ENCODE results near the gene MAGI2. TPM values are rescaled to one million over a fixed set of nuclear protein-coding genes. Genes with fewer than 3 reads are reported as not detected.

The MAGI2 gene
- total and polyA plus RNA-seq, 4 donors, result 3.7 to 25.5 (median 11.6) TPM

GRCh38 chr7:78752554-78752953, 700.9 kb downstream of the MAGI2 start:
- no peaks in the 10 kb centered on the region for H3K36me3 ChIP-seq (ENCODE audit: control insufficient read depth in 1 of 2, insufficient read depth in 2 of 2, low read length in 1 of 2)
- no peak overlapping the region for H3K4me3 ChIP-seq (ENCODE audit: low read length in 2 of 2)
- DNase-seq, result no peak
- H3K4me1 ChIP-seq (ENCODE audit: control insufficient read depth in 1 of 2, insufficient read depth in 2 of 2, low read length in 2 of 2), result no peaks in the 10 kb centered on the region
- intact Hi-C loops (cut with DNase I), result no loop called here
- no peak overlapping the region for H3K27ac ChIP-seq (ENCODE audit: low read depth in 1 of 2, low read length in 2 of 2)
- no peaks in the 10 kb centered on the region for H3K27me3 ChIP-seq (ENCODE audit: control insufficient read depth in 1 of 2, insufficient read depth in 2 of 2, low read length in 1 of 2)
- no peaks in the 10 kb centered on the region for H3K9me3 ChIP-seq (ENCODE audit: control insufficient read depth, low read length)
- ATAC-seq (ENCODE audit: low FRiP score), result no peak

GRCh38 chr7:78751253-78751652, 702.2 kb downstream of the MAGI2 start:
- Histone ChIP-seq H3K4me1 (ENCODE audit: control insufficient read depth in 1 of 2, insufficient read depth in 2 of 2, low read length in 2 of 2) (no peaks in the 10 kb centered on the region), H3K27me3 (ENCODE audit: control insufficient read depth in 1 of 2, insufficient read depth in 2 of 2, low read length in 1 of 2) (no peaks in the 10 kb centered on the region), H3K36me3 (ENCODE audit: control insufficient read depth in 1 of 2, insufficient read depth in 2 of 2, low read length in 1 of 2) (no peaks in the 10 kb centered on the region), H3K27ac (ENCODE audit: low read depth in 1 of 2, low read length in 2 of 2) (no peak overlapping the region), H3K4me3 (ENCODE audit: low read length in 2 of 2) (no peak overlapping the region), H3K9me3 (ENCODE audit: control insufficient read depth, low read length) (no peaks in the 10 kb centered on the region)
- WGBS, 2 donors, result 68 to 70% methylated on average over 4 of the region's 4 CpGs
- no peak for DNase-seq
- intact Hi-C loops (cut with DNase I), result no loop called here
- no peak for ATAC-seq (ENCODE audit: low FRiP score)

GRCh38 chr7:78749052-78749746, 704.3 kb downstream of the MAGI2 start:
- Histone ChIP-seq H3K9me3 (ENCODE audit: control insufficient read depth, low read length) (no peaks in the 10 kb centered on the region), H3K27me3 (ENCODE audit: control insufficient read depth in 1 of 2, insufficient read depth in 2 of 2, low read length in 1 of 2) (no peaks in the 10 kb centered on the region), H3K4me1 (ENCODE audit: control insufficient read depth in 1 of 2, insufficient read depth in 2 of 2, low read length in 2 of 2) (no peaks in the 10 kb centered on the region), H3K36me3 (ENCODE audit: control insufficient read depth in 1 of 2, insufficient read depth in 2 of 2, low read length in 1 of 2) (no peaks in the 10 kb centered on the region), H3K27ac (ENCODE audit: low read depth in 1 of 2, low read length in 2 of 2) (no peak overlapping the region), H3K4me3 (ENCODE audit: low read length in 2 of 2) (no peak overlapping the region)
- DNase-seq (no peak), ATAC-seq (ENCODE audit: low FRiP score) (no peak)
- WGBS, 2 donors, result 87 to 90% methylated on average over 5 of the region's 5 CpGs
- intact Hi-C loops (cut with DNase I), result no loop called here

GRCh38 chr7:78747592-78747991, 705.9 kb downstream of the MAGI2 start:
- no peak overlapping the region for H3K4me3 ChIP-seq (ENCODE audit: low read length in 2 of 2)
- DNase-seq, result no peak
- intact Hi-C loops (cut with DNase I), result no loop called here
- no peaks in the 10 kb centered on the region for H3K27me3 ChIP-seq (ENCODE audit: control insufficient read depth in 1 of 2, insufficient read depth in 2 of 2, low read length in 1 of 2)
- H3K4me1 ChIP-seq (ENCODE audit: control insufficient read depth in 1 of 2, insufficient read depth in 2 of 2, low read length in 2 of 2), result no peaks in the 10 kb centered on the region
- ATAC-seq (ENCODE audit: low FRiP score), result no peak
- no peaks in the 10 kb centered on the region for H3K36me3 ChIP-seq (ENCODE audit: control insufficient read depth in 1 of 2, insufficient read depth in 2 of 2, low read length in 1 of 2)
- 72 to 80% methylated on average over 3 of the region's 3 CpGs for WGBS, 2 donors
- no peak overlapping the region for H3K27ac ChIP-seq (ENCODE audit: low read depth in 1 of 2, low read length in 2 of 2)
- H3K9me3 ChIP-seq (ENCODE audit: control insufficient read depth, low read length), result no peaks in the 10 kb centered on the region

- intact Hi-C loops (cut with DNase I), result no loop called here
- H3K4me1 ChIP-seq (ENCODE audit: control insufficient read depth in 1 of 2, insufficient read depth in 2 of 2, low read length in 2 of 2), result no peaks in the 10 kb centered on the region
- ATAC-seq (ENCODE audit: low FRiP score), result no peak
- WGBS, 2 donors, result 49 to 60% methylated on average over 2 of the region's 2 CpGs
- H3K27me3 ChIP-seq (ENCODE audit: control insufficient read depth in 1 of 2, insufficient read depth in 2 of 2, low read length in 1 of 2), result no peaks in the 10 kb centered on the region
- H3K36me3 ChIP-seq (ENCODE audit: control insufficient read depth in 1 of 2, insufficient read depth in 2 of 2, low read length in 1 of 2), result no peaks in the 10 kb centered on the region
- DNase-seq, result no peak
- no peak overlapping the region for H3K27ac ChIP-seq (ENCODE audit: low read depth in 1 of 2, low read length in 2 of 2)
- H3K9me3 ChIP-seq (ENCODE audit: control insufficient read depth, low read length), result no peaks in the 10 kb centered on the region
- no peak overlapping the region for H3K4me3 ChIP-seq (ENCODE audit: low read length in 2 of 2)
Observed at GRCh38 chr7:78746301-78746700, 707.2 kb downstream of the MAGI2 start.

- intact Hi-C loops (cut with DNase I), result no loop called here
- no peak for ATAC-seq (ENCODE audit: low FRiP score)
- H3K36me3 ChIP-seq (ENCODE audit: control insufficient read depth in 1 of 2, insufficient read depth in 2 of 2, low read length in 1 of 2), result no peaks in the 10 kb centered on the region
- 84 to 88% methylated on average over 1 of the region's 1 CpG for WGBS, 2 donors
- H3K4me3 ChIP-seq (ENCODE audit: low read length in 2 of 2), result no peak overlapping the region
- DNase-seq, result no peak
- H3K4me1 ChIP-seq (ENCODE audit: control insufficient read depth in 1 of 2, insufficient read depth in 2 of 2, low read length in 2 of 2), result no peaks in the 10 kb centered on the region
- no peaks in the 10 kb centered on the region for H3K27me3 ChIP-seq (ENCODE audit: control insufficient read depth in 1 of 2, insufficient read depth in 2 of 2, low read length in 1 of 2)
- no peaks in the 10 kb centered on the region for H3K9me3 ChIP-seq (ENCODE audit: control insufficient read depth, low read length)
- no peak overlapping the region for H3K27ac ChIP-seq (ENCODE audit: low read depth in 1 of 2, low read length in 2 of 2)
Observed at GRCh38 chr7:78742694-78743093, 710.8 kb downstream of the MAGI2 start.

- Histone ChIP-seq H3K9me3 (ENCODE audit: control insufficient read depth, low read length) (no peaks in the 10 kb centered on the region), H3K36me3 (ENCODE audit: control insufficient read depth in 1 of 2, insufficient read depth in 2 of 2, low read length in 1 of 2) (no peaks in the 10 kb centered on the region), H3K27me3 (ENCODE audit: control insufficient read depth in 1 of 2, insufficient read depth in 2 of 2, low read length in 1 of 2) (no peaks in the 10 kb centered on the region), H3K4me3 (ENCODE audit: low read length in 2 of 2) (no peak overlapping the region), H3K4me1 (ENCODE audit: control insufficient read depth in 1 of 2, insufficient read depth in 2 of 2, low read length in 2 of 2) (no peaks in the 10 kb centered on the region), H3K27ac (ENCODE audit: low read depth in 1 of 2, low read length in 2 of 2) (no peak overlapping the region)
- DNase-seq, result no peak
- 19 to 28% methylated on average over 1 of the region's 1 CpG for WGBS, 2 donors
- intact Hi-C loops (cut with DNase I), result no loop called here
- no peak for ATAC-seq (ENCODE audit: low FRiP score)
Observed at GRCh38 chr7:78736548-78736947, 716.9 kb downstream of the MAGI2 start.

GRCh38 chr7:78734626-78735025, 718.8 kb downstream of the MAGI2 start:
- 85 to 88% methylated on average over 6 of the region's 6 CpGs for WGBS, 2 donors

GRCh38 chr7:78720066-78720465, 733.4 kb downstream of the MAGI2 start:
- H3K36me3 ChIP-seq (ENCODE audit: control insufficient read depth in 1 of 2, insufficient read depth in 2 of 2, low read length in 1 of 2), result no peaks in the 10 kb centered on the region
- DNase-seq (no peak), ATAC-seq (ENCODE audit: low FRiP score) (no peak)
- H3K4me3 ChIP-seq (ENCODE audit: low read length in 2 of 2), result no peak overlapping the region
- H3K27ac ChIP-seq (ENCODE audit: low read depth in 1 of 2, low read length in 2 of 2), result no peak overlapping the region
- no peaks in the 10 kb centered on the region for H3K27me3 ChIP-seq (ENCODE audit: control insufficient read depth in 1 of 2, insufficient read depth in 2 of 2, low read length in 1 of 2)
- no peaks in the 10 kb centered on the region for H3K4me1 ChIP-seq (ENCODE audit: control insufficient read depth in 1 of 2, insufficient read depth in 2 of 2, low read length in 2 of 2)
- no peaks in the 10 kb centered on the region for H3K9me3 ChIP-seq (ENCODE audit: control insufficient read depth, low read length)
- intact Hi-C loops (cut with DNase I), result no loop called here

More at GRCh38 chr7:78734626-78735025, 718.8 kb downstream of the MAGI2 start:
- no peak overlapping the region for H3K4me3 ChIP-seq (ENCODE audit: low read length in 2 of 2)
- no peaks in the 10 kb centered on the region for H3K4me1 ChIP-seq (ENCODE audit: control insufficient read depth in 1 of 2, insufficient read depth in 2 of 2, low read length in 2 of 2)
- intact Hi-C loops (cut with DNase I), result no loop called here
- ATAC-seq (ENCODE audit: low FRiP score), result no peak
- no peaks in the 10 kb centered on the region for H3K36me3 ChIP-seq (ENCODE audit: control insufficient read depth in 1 of 2, insufficient read depth in 2 of 2, low read length in 1 of 2)
- no peak overlapping the region for H3K27ac ChIP-seq (ENCODE audit: low read depth in 1 of 2, low read length in 2 of 2)
- H3K27me3 ChIP-seq (ENCODE audit: control insufficient read depth in 1 of 2, insufficient read depth in 2 of 2, low read length in 1 of 2), result no peaks in the 10 kb centered on the region
- no peak for DNase-seq
- H3K9me3 ChIP-seq (ENCODE audit: control insufficient read depth, low read length), result no peaks in the 10 kb centered on the region
